Measurements from ENCODE around the gene CFAP65.
A peak's percentile ranks its signal among the peaks of the same experiment; 100 is the strongest.

CFAP65 gene

GRCh38 chr2:218991674-218992168 lies 49.6 kb downstream of the CFAP65 start:
- H3K9ac ChIP-seq (ENCODE audit: low read length) = no peak overlapping the region
- H3K4me1 ChIP-seq (ENCODE audit: control insufficient read depth, insufficient read depth, low read length) = peaks cover 29% of the 10 kb centered on the region
- peaks cover 97% of the 10 kb centered on the region for H3K27me3 ChIP-seq (ENCODE audit: control insufficient read depth, insufficient read depth, low read length)
- H3K9me3 ChIP-seq (ENCODE audit: control insufficient read depth, low read length) = no peaks in the 10 kb centered on the region
- no peak overlapping the region for H3K4me3 ChIP-seq (ENCODE audit: low read length)
- no peaks in the 10 kb centered on the region for H3K36me3 ChIP-seq (ENCODE audit: control insufficient read depth, insufficient read depth, low read length)

DNA sequence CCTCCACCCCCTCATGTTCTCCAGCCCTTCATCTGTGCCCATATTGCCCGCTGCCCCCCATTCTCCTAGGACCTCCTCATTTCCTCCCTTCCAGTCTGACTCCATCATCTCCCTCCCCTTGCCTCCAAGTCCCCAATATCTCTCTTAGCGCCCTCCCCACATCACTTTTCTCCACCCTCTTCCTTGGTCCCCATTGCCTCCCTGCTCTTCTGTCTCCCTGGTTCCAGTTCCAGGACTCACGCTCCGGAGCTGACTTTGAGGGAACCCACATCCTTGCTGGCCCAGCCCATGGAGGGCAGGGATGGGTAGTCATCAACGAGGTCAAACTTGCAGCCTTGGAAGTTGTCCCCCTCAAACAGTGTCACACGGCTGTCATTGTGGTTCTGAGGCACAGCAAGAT lies 50.7 kb downstream of the CFAP65 start:
- H3K27me3 ChIP-seq (ENCODE audit: control insufficient read depth, insufficient read depth, low read length) = peaks cover 98% of the 10 kb centered on the region
- H3K36me3 ChIP-seq (ENCODE audit: control insufficient read depth, insufficient read depth, low read length) = no peaks in the 10 kb centered on the region
- no peak overlapping the region for H3K9ac ChIP-seq (ENCODE audit: low read length)
- H3K9me3 ChIP-seq (ENCODE audit: control insufficient read depth, low read length) = no peaks in the 10 kb centered on the region
- no peak overlapping the region for H3K4me3 ChIP-seq (ENCODE audit: low read length)
- peaks cover 18% of the 10 kb centered on the region for H3K4me1 ChIP-seq (ENCODE audit: control insufficient read depth, insufficient read depth, low read length)

- Histone ChIP-seq H3K4me3 (ENCODE audit: low read length) (no peak overlapping the region), H3K4me1 (ENCODE audit: control insufficient read depth, insufficient read depth, low read length) (peaks cover 17% of the 10 kb centered on the region), H3K27me3 (ENCODE audit: control insufficient read depth, insufficient read depth, low read length) (peaks cover 98% of the 10 kb centered on the region), H3K9ac (ENCODE audit: low read length) (no peak overlapping the region), H3K36me3 (ENCODE audit: control insufficient read depth, insufficient read depth, low read length) (no peaks in the 10 kb centered on the region), H3K9me3 (ENCODE audit: control insufficient read depth, low read length) (no peaks in the 10 kb centered on the region)
Measured at GRCh38 chr2:218990052-218990451, 51.3 kb downstream of the CFAP65 start.

DNA sequence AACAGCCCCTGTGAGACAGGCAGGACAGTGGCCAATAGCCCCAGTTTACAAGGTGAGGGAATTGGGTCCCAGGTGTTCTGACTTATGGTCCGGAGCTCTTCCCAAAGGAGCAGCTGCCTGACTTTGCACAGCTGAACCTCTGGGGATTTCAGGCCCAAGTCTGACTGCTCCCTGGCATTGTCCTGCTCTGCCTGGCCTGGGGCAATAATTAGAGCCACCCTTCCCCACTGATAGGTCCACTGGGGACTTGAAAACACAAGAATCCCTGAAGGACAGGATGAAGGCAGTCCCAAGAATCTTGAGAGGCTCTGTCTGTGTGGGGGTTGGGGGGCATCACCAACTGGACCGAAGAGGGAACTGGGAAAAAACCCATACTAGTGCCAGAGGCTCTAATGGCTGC lies 52.7 kb downstream of the CFAP65 start:
- no peaks in the 10 kb centered on the region for H3K9me3 ChIP-seq (ENCODE audit: control insufficient read depth, low read length)
- peaks cover 99% of the 10 kb centered on the region for H3K27me3 ChIP-seq (ENCODE audit: control insufficient read depth, insufficient read depth, low read length)

GRCh38 chr2:218988164-218988563 lies 53.2 kb downstream of the CFAP65 start:
- H3K36me3 ChIP-seq (ENCODE audit: control insufficient read depth, insufficient read depth, low read length) = no peaks in the 10 kb centered on the region
- no peak overlapping the region for H3K9ac ChIP-seq (ENCODE audit: low read length)
- H3K27me3 ChIP-seq (ENCODE audit: control insufficient read depth, insufficient read depth, low read length) = peaks cover 99% of the 10 kb centered on the region
- H3K4me3 ChIP-seq (ENCODE audit: low read length) = no peak overlapping the region
- no peaks in the 10 kb centered on the region for H3K9me3 ChIP-seq (ENCODE audit: control insufficient read depth, low read length)
- peaks cover 17% of the 10 kb centered on the region for H3K4me1 ChIP-seq (ENCODE audit: control insufficient read depth, insufficient read depth, low read length)

More for the DNA sequence above, 52.7 kb downstream of the CFAP65 start:
- Histone ChIP-seq H3K4me3 (ENCODE audit: low read length) (no peak overlapping the region), H3K4me1 (ENCODE audit: control insufficient read depth, insufficient read depth, low read length) (peaks cover 18% of the 10 kb centered on the region), H3K9ac (ENCODE audit: low read length) (no peak overlapping the region), H3K36me3 (ENCODE audit: control insufficient read depth, insufficient read depth, low read length) (no peaks in the 10 kb centered on the region)

DNA sequence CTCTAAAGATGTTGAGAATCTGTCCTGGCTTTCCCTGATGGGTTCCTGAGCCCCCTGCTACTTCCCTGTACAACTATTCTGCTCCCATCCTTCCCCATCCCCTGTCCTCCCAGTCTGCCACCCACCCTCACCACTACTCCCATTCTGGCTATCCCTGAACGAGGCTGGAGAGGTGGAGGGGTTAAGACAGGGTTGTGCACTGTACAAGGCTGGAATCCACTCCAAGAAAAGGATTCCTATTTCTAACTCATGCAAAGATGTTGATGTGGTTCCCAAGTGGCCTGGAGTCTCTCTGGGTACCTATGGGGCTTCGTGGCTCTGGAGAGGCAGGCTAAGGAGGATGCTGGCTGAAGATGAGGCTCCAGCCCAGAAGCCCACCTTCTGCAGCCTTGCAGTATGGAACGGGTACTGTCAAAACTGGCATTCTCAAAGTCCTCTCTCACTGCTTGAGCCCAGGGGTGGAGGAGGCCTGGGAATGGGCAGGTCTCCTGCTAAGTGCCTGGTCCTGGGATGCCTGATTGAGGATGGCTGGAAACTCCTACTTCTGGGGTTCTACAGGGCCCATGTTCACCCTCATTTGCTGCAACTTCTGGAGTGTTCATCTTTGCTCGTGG lies 55.1 kb downstream of the CFAP65 start:
- Histone ChIP-seq H3K27me3 (ENCODE audit: control insufficient read depth, insufficient read depth, low read length) (peaks cover 99% of the 10 kb centered on the region), H3K9ac (ENCODE audit: low read length) (no peak overlapping the region), H3K4me1 (ENCODE audit: control insufficient read depth, insufficient read depth, low read length) (peaks cover 21% of the 10 kb centered on the region), H3K4me3 (ENCODE audit: low read length) (no peak overlapping the region), H3K9me3 (ENCODE audit: control insufficient read depth, low read length) (no peaks in the 10 kb centered on the region), H3K36me3 (ENCODE audit: control insufficient read depth, insufficient read depth, low read length) (no peaks in the 10 kb centered on the region)

DNA sequence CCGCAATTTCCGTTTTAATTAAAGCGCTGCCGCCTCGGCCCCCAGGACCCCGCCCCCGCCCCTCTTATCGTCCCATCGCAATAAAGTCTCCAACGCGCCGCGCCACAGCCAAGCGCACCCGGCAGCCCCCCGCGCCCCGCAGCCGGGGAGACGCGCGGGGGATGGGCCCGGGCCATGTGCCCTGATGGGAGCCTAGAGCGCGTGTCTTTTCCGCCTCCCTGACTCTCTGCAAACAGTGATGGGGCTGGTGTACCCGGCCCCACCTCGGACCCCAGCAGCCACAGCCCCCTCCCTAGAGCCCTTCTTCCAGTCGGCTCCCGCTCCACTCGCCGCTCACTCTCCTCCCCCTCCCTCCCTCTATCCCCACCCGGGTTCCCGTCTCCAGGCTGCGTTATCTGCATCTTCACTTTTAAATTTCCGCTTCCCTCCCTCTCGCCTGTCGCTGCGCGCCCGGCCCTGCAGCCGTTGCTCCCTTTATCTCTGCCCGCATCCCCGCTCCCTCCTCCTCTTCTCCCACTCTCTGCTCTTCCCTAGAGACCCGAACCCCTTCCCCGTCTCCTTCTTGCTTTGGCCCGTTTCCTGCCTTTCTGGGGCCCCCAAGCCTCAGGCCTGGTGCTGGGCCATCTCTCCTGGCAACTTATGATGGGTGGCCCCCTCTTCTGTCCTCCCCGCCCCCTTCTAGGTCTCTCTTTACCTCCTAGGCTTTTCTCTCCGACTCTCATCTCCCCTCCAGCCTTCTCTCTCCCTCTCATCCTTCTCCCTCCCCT lies 55.8 kb downstream of the CFAP65 start:
- peaks cover 98% of the 10 kb centered on the region for H3K27me3 ChIP-seq (ENCODE audit: control insufficient read depth, insufficient read depth, low read length)
- H3K9me3 ChIP-seq (ENCODE audit: control insufficient read depth, low read length) = no peaks in the 10 kb centered on the region
- peaks cover 26% of the 10 kb centered on the region for H3K4me1 ChIP-seq (ENCODE audit: control insufficient read depth, insufficient read depth, low read length)
- no peak overlapping the region for H3K9ac ChIP-seq (ENCODE audit: low read length)
- H3K4me3 ChIP-seq (ENCODE audit: low read length) = no peak overlapping the region
- no peaks in the 10 kb centered on the region for H3K36me3 ChIP-seq (ENCODE audit: control insufficient read depth, insufficient read depth, low read length)

GRCh38 chr2:218985021-218985324 lies 56.3 kb downstream of the CFAP65 start, which contains the start of gene FEV:
Gene FEV (minus strand): TSS chr2:218985184. CDS start chr2:218985075, 109 bp downstream.
- H3K4me1 ChIP-seq (ENCODE audit: control insufficient read depth, insufficient read depth, low read length) = peaks cover 26% of the 10 kb centered on the region
- H3K9ac ChIP-seq (ENCODE audit: low read length) = peak within 1 kb of the TSS; percentile 18
- peaks cover 96% of the 10 kb centered on the region for H3K27me3 ChIP-seq (ENCODE audit: control insufficient read depth, insufficient read depth, low read length)
- no peaks in the 10 kb centered on the region for H3K36me3 ChIP-seq (ENCODE audit: control insufficient read depth, insufficient read depth, low read length)
- H3K9me3 ChIP-seq (ENCODE audit: control insufficient read depth, low read length) = no peaks in the 10 kb centered on the region
- H3K4me3 ChIP-seq (ENCODE audit: low read length) = no peak within 1 kb of the TSS

- H3K27me3 ChIP-seq (ENCODE audit: control insufficient read depth, insufficient read depth, low read length) = peaks cover 96% of the 10 kb centered on the region
Measured at GRCh38 chr2:218984239-218985020, 56.9 kb downstream of the CFAP65 start.

DNA sequence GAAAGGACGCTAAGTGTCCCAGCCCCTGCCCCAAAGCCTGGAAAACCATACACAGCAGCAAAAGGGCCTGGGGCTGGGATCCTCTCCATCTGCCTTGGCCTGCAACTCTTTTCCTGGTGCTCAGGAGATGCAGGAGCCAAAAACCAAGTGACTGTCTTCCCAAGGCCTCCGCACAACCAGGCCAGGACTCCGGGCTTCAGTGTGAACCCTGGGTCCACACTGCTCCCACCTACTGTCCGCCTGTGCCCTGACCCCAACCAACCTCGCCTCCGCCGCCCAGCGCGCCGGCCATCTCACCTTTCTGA lies 57.4 kb downstream of the CFAP65 start:
- H3K4me3 ChIP-seq (ENCODE audit: low read length) = no peak overlapping the region
- H3K9ac ChIP-seq (ENCODE audit: low read length) = no peak overlapping the region
- peaks cover 92% of the 10 kb centered on the region for H3K27me3 ChIP-seq (ENCODE audit: control insufficient read depth, insufficient read depth, low read length)
- no peaks in the 10 kb centered on the region for H3K36me3 ChIP-seq (ENCODE audit: control insufficient read depth, insufficient read depth, low read length)
- H3K4me1 ChIP-seq (ENCODE audit: control insufficient read depth, insufficient read depth, low read length) = peaks cover 26% of the 10 kb centered on the region
- H3K9me3 ChIP-seq (ENCODE audit: control insufficient read depth, low read length) = no peaks in the 10 kb centered on the region

More at GRCh38 chr2:218984239-218985020, 56.9 kb downstream of the CFAP65 start:
- Histone ChIP-seq H3K9me3 (ENCODE audit: control insufficient read depth, low read length) (no peaks in the 10 kb centered on the region), H3K4me3 (ENCODE audit: low read length) (no peak overlapping the region), H3K9ac (ENCODE audit: low read length) (peak overlapping the region; percentile 18), H3K36me3 (ENCODE audit: control insufficient read depth, insufficient read depth, low read length) (no peaks in the 10 kb centered on the region), H3K4me1 (ENCODE audit: control insufficient read depth, insufficient read depth, low read length) (peaks cover 26% of the 10 kb centered on the region)

- Histone ChIP-seq H3K4me3 (ENCODE audit: low read length) (no peak overlapping the region), H3K9me3 (ENCODE audit: control insufficient read depth, low read length) (no peaks in the 10 kb centered on the region), H3K4me1 (ENCODE audit: control insufficient read depth, insufficient read depth, low read length) (peaks cover 26% of the 10 kb centered on the region), H3K9ac (ENCODE audit: low read length) (peak overlapping the region; percentile 19), H3K36me3 (ENCODE audit: control insufficient read depth, insufficient read depth, low read length) (no peaks in the 10 kb centered on the region), H3K27me3 (ENCODE audit: control insufficient read depth, insufficient read depth, low read length) (peaks cover 92% of the 10 kb centered on the region)
Measured at GRCh38 chr2:218983263-218983933, 57.9 kb downstream of the CFAP65 start.

Measured in mucosa of stomach (tissue), 1 donor.